Heart left ventricle (tissue), 13 donors: ENCODE data around the gene ARHGAP8.

Experiments
- POLR2A ChIP-seq, 2 donors: fragments of 450-650 bp; IDR thresholded peaks; one replicate each; pipeline ENCODE4 v1.6.1; 2017; ENCODE audit warnings: antibody characterized with exemption in 2 of 2, mild to moderate bottlenecking in 2 of 2, moderate library complexity in 2 of 2
- TF ChIP-seq, protein P1 (sequence below), 12 donors: fragments of 200-600 bp; sonication (generic) in 4 of 12; IDR thresholded peaks; one replicate each; pipeline versions ENCODE4 v1.5.0 to v1.8.0; 2018 to 2022; ENCODE audit warnings: antibody characterized with exemption in 12 of 12, mild to moderate bottlenecking in 5 of 12
- donor health status: ischemic (EF 13 %, LVEDD 7.1; RV severe dilation, severe dysfunction).
- donor health status: DM: no; HTN: yes; CAD: no.
- donor health status: DM: no; HTN: no; CAD: no.
- donor health status: ischemic (EF 25% LVEDD 6.9; RV normal size, moderate dysfunction).
- donor health status: ischemic (EF 25% LVEDD 5.7; RV mildly dilated, moderate dysfunction).
- donor health status: ischemic (EF 35%, LVEDD 5.7; RV mildly dilated, moderate dysfunction).
- donor health status: nonischemic (EF 11% LVEDD 7.7; RV severe dilation, severe dysfunction).
- donor health status: DM: yes; HTN: yes; CAD: no.
- donor health status: PGD.
- donor health status: ischemic (EF 29% LVEDD 5.4; RV normal size, mild dysfunction).
- donor health status: nonischemic (EF 23%, LVEDD 6.1; RV moderate dilation, normal function).

DNA sequence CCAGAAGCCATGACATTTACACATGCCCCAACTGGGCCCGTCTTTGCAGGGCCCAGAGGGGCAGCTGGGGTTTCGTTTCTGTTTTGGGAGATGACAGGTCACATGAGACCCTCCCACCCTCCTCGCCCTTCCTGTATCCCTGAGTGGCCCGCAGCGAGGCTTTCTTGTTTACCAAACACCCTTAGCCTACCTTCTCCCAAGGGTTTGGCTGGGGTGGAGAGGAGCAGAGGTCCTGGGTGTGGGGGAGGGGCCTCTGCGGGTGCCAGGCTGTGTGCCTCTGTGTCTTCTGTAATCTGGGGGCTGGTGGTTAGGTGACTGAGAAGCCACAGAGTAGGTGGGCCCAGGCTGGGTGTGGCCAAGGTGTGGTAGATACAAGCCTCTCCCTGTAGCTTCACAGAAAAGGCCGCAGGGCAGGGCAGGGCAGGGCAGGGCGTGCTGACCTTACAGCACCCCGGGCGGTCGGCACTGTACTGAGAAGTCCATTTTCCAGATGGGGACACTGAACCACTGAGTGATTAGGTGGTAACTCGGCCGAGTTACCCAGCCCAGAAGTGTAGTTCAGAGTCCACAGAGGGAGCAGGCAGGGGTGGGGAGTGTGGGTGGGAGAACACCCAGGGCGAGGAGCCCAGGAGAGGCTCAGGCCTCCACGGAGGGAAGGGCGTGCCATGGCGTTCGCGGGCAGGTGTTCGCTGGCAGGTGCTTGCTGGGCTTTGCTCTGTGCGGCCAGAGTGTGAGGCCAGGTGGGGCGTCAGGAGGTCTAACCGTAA, 41.7 kb upstream of the ARHGAP8 start:
- TF ChIP-seq, protein P1, sequence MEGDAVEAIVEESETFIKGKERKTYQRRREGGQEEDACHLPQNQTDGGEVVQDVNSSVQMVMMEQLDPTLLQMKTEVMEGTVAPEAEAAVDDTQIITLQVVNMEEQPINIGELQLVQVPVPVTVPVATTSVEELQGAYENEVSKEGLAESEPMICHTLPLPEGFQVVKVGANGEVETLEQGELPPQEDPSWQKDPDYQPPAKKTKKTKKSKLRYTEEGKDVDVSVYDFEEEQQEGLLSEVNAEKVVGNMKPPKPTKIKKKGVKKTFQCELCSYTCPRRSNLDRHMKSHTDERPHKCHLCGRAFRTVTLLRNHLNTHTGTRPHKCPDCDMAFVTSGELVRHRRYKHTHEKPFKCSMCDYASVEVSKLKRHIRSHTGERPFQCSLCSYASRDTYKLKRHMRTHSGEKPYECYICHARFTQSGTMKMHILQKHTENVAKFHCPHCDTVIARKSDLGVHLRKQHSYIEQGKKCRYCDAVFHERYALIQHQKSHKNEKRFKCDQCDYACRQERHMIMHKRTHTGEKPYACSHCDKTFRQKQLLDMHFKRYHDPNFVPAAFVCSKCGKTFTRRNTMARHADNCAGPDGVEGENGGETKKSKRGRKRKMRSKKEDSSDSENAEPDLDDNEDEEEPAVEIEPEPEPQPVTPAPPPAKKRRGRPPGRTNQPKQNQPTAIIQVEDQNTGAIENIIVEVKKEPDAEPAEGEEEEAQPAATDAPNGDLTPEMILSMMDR (IDR thresholded peaks at IDR 0.05) = no peak
- no peak for TF ChIP-seq POLR2A (IDR thresholded peaks at IDR 0.05)
